WI38 (cell line): ENCODE measurements around the gene ITM2C.

Experiments
- H3K4me3 ChIP-seq: 2 replicates; pipeline ENCODE4 v1.5.1; 2011; ENCODE audit warnings: low read depth, mild to moderate bottlenecking, control low read depth, low read length
- TF ChIP-seq, protein P1 (sequence below): IDR thresholded peaks from 2 replicates; pipeline ENCODE4 v1.5.1; 2012; ENCODE audit warnings: low read depth, mild to moderate bottlenecking, control low read depth, low read length

Gene ITM2C

DNA sequence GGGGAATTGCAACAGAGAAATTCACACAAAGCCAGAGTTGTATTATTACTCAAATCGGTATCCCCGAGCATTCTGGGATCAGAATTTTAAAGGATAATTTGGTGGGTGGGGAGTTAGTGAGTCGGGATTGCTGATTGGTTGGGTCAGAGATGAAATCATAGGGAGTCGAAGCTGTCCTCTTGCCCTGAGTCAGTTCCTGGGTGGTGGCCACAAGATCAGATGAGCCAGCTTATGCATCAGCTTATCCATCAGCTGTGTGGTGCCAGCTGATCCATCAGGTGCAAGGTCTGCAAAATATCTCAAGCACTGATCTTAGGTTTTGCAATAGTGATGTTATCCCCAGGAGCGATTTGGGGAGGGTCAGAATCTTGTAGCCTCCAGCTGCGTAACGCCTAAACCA, 34.3 kb upstream of the ITM2C start:
- TF ChIP-seq, protein P1, sequence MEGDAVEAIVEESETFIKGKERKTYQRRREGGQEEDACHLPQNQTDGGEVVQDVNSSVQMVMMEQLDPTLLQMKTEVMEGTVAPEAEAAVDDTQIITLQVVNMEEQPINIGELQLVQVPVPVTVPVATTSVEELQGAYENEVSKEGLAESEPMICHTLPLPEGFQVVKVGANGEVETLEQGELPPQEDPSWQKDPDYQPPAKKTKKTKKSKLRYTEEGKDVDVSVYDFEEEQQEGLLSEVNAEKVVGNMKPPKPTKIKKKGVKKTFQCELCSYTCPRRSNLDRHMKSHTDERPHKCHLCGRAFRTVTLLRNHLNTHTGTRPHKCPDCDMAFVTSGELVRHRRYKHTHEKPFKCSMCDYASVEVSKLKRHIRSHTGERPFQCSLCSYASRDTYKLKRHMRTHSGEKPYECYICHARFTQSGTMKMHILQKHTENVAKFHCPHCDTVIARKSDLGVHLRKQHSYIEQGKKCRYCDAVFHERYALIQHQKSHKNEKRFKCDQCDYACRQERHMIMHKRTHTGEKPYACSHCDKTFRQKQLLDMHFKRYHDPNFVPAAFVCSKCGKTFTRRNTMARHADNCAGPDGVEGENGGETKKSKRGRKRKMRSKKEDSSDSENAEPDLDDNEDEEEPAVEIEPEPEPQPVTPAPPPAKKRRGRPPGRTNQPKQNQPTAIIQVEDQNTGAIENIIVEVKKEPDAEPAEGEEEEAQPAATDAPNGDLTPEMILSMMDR: no peak
- no peak overlapping the region for H3K4me3 ChIP-seq

DNA sequence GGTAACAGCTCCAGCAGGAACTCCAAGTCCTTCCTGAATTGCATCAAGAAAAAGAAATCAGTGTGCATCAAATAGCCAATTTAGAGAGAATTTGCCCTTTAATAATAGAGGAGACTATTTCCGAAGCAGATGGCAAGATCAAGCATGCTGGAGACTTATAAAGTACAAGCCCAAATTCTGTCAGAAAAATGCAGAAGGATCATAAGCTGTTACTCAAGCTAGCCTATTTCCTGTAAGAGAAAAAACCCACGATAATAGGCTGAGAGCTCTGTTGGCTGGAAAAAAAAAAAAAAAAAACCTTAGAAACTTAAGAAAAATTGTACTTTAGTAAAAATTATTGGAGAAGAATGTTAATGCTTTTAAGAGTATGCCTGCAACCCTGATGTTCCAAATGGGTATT, 24.4 kb upstream of the ITM2C start:
- TF ChIP-seq, protein P1: no peak
- H3K4me3 ChIP-seq: no peak overlapping the region

- TF ChIP-seq, protein P1: no peak
- no peak overlapping the region for H3K4me3 ChIP-seq
These were observed 22.3 kb upstream of the ITM2C start for GRCh38 chr2:230842473-230842872.

DNA sequence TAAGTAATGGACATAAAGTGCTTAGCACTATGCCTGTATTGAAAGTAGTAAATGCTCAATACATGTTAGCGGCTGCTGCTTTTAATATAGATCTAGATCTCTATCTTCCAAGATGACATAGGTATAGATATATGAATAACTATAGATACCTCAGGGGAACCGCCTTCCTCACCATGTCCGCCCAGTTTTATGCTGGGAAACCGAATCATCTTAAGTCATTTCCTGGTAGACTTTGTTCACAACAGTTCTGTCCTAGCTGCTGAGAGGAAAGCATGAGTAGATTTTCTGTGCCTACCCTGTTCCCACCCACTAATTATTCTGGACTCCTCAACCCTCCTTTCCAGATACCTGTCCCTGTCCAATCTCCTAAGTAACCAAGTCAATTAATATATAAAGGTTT, 21.6 kb upstream of the ITM2C start:
- TF ChIP-seq, protein P1: no peak
- no peak overlapping the region for H3K4me3 ChIP-seq

DNA sequence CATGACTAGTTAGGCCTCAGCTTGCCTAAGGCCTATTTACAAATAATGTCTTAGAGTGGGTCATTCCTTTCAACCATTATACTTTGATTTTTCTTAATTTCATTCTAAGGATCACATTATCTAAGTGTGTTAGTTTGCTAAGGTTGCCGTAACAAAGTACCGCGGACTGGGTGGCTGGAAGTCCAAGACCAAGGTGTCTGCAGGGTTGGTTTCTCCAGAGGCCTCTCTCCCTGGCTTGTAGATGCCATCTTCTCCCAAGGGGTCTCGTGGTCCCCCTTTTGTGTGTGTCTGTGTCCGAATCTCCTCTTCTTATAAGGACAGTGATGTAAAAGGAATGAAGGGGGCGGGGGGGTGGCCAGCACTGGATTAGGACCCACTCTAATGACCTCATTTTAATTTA, 18.4 kb upstream of the ITM2C start:
- TF ChIP-seq, protein P1: no peak
- no peak overlapping the region for H3K4me3 ChIP-seq

GRCh38 chr2:230847883-230848388, 16.8 kb upstream of the ITM2C start:
- H3K4me3 ChIP-seq: no peak overlapping the region
- TF ChIP-seq, protein P1: peak; percentile 74

GRCh38 chr2:230849633-230850357, 14.9 kb upstream of the ITM2C start:
- no peak overlapping the region for H3K4me3 ChIP-seq
- TF ChIP-seq, protein P1: peak; percentile 93
